Testis (tissue), 3 donors: Measurements from ENCODE around the gene MPND. TPM values are rescaled to one million over a fixed set of nuclear protein-coding genes. Genes with fewer than 3 reads are reported as not detected.
A peak's percentile ranks its signal among the peaks of the same experiment; 100 is the strongest.

ENCODE experiments used
- DNase-seq: peaks from one replicate; pipeline ENCODE4 v3.0.0-alpha.2; 2019
- H3K27ac ChIP-seq, 2 donors: fragments of 200-600 bp; sonication (generic); one replicate each; pipeline ENCODE4 v1.5.1; 2019
- H3K27me3 ChIP-seq: fragments of 200-600 bp; sonication (generic); one replicate; pipeline ENCODE4 v1.5.1; 2019
- H3K36me3 ChIP-seq: fragments of 200-600 bp; sonication (generic); one replicate; pipeline ENCODE4 v1.5.1; 2017; ENCODE audit warnings: low read depth; ENCODE audit errors: missing control alignments
- H3K4me1 ChIP-seq: fragments of 200-600 bp; sonication (generic); one replicate; pipeline ENCODE4 v1.5.1; 2019
- H3K4me3 ChIP-seq, 2 donors: fragments of 200-600 bp; sonication (generic); one replicate each; pipeline ENCODE4 v1.5.1; 2017 to 2019
- H3K9me3 ChIP-seq: fragments of 200-600 bp; sonication (generic); one replicate; pipeline ENCODE4 v1.5.1; 2017
- CTCF ChIP-seq, 3 experiments: fragments of 450-650 bp in 2 of 3; fragments of 200-600 bp in 1 of 3; sonication (generic) in 1 of 3; IDR thresholded peaks; one replicate each; pipeline ENCODE4 v1.5.1; 2016 to 2019; ENCODE audit warnings: antibody characterized with exemption in 3 of 3, mild to moderate bottlenecking in 2 of 3, moderate library complexity in 1 of 3
- POLR2A ChIP-seq: fragments of 450-650 bp; IDR thresholded peaks from one replicate; pipeline ENCODE4 v1.6.1; 2017; ENCODE audit warnings: antibody characterized with exemption, mild to moderate bottlenecking, moderate library complexity
- WGBS, 2 donors: methylation state at CpG; one replicate each; pipeline ENCODE4 v1.1.5; 2018; 5-methylcytosine and 5-hydroxymethylcytosine counted together
- intact Hi-C: fragments of 100-400 bp; cut with DNase I; formaldehyde crosslinking; loops from one replicate; pipeline ENCODE4 v1.15.1; 2023; ENCODE audit warnings: low total_unique reads
- polyA plus RNA-seq: library from polyadenylated mRNA; stranded (reverse); fragments of 350-450 nt; fragmentation: Illumina TruSeq; extraction: RNeasy Lipid Tissue Mini Kit (QIAGEN cat#74804); gene quantifications from one replicate; pipeline ENCODE4 v1.2.3, GENCODE V29; 2014; ENCODE audit warnings: low read depth, low replicate concordance; ENCODE audit not compliant: insufficient read depth
- total RNA-seq, 2 donors: library from RNA; depleted of rRNA; stranded (reverse); fragments of >200 nt; gene quantifications; one replicate each; pipeline ENCODE4 v1.2.3, GENCODE V29; 2016

The MPND gene
- total and polyA plus RNA-seq, 3 donors from 2014 or later = 9.1 to 14.3 (median 13.3) TPM

- no peak for DNase-seq
- 73 to 79% methylated on average over 3 to 8 of the region's 8 CpGs for WGBS, 2 donors
These were observed 29.6 kb downstream of the MPND start for GRCh38 chr19:4373013-4373367.

GRCh38 chr19:4373601-4374497 lies 30.5 kb downstream of the MPND start:
- peak overlapping the region; percentile 9 to 73 for H3K27ac ChIP-seq
- no peak for DNase-seq

More at GRCh38 chr19:4373013-4373367, 29.6 kb downstream of the MPND start:
- Histone ChIP-seq H3K9me3 (no peaks in the 10 kb centered on the region), H3K27ac (peak overlapping the region; percentile 9 to 73), H3K4me3 (no peak overlapping the region), H3K36me3 (no peaks in the 10 kb centered on the region), H3K4me1 (peaks cover 77% of the 10 kb centered on the region), H3K27me3 (no peaks in the 10 kb centered on the region)
- TF ChIP-seq CTCF (IDR thresholded peaks at IDR 0.05) (no peak), POLR2A (no peak)
- intact Hi-C loops = no loop called here

GRCh38 chr19:4374498-4375163 lies 31.3 kb downstream of the MPND start:
- DNase-seq = peak; percentile 50
- intact Hi-C loops = no loop called here

More at GRCh38 chr19:4373601-4374497, 30.5 kb downstream of the MPND start:
- no peaks in the 10 kb centered on the region for H3K9me3 ChIP-seq
- H3K4me3 ChIP-seq = no peak overlapping the region
- TF ChIP-seq CTCF (IDR thresholded peaks at IDR 0.05) (no peak), POLR2A (no peak)
- H3K27me3 ChIP-seq = no peaks in the 10 kb centered on the region
- peaks cover 69% of the 10 kb centered on the region for H3K4me1 ChIP-seq
- intact Hi-C loops = no loop called here
- 65 to 69% methylated on average over 9 to 24 of the region's 25 CpGs for WGBS, 2 donors
- H3K36me3 ChIP-seq = no peaks in the 10 kb centered on the region

More at GRCh38 chr19:4374498-4375163, 31.3 kb downstream of the MPND start:
- H3K27ac ChIP-seq = peak overlapping the region; percentile 9 to 73
- no peaks in the 10 kb centered on the region for H3K36me3 ChIP-seq
- WGBS, 2 donors = 33 to 51% methylated on average over 11 to 25 of the region's 27 CpGs
- H3K4me3 ChIP-seq = no peak overlapping the region
- no peaks in the 10 kb centered on the region for H3K9me3 ChIP-seq
- no peaks in the 10 kb centered on the region for H3K27me3 ChIP-seq
- peaks cover 61% of the 10 kb centered on the region for H3K4me1 ChIP-seq
- no peak for TF ChIP-seq POLR2A
- no peak for TF ChIP-seq CTCF (IDR thresholded peaks at IDR 0.05)
